ENCODE measurements around the gene PUSL1.

Gene PUSL1

DNA sequence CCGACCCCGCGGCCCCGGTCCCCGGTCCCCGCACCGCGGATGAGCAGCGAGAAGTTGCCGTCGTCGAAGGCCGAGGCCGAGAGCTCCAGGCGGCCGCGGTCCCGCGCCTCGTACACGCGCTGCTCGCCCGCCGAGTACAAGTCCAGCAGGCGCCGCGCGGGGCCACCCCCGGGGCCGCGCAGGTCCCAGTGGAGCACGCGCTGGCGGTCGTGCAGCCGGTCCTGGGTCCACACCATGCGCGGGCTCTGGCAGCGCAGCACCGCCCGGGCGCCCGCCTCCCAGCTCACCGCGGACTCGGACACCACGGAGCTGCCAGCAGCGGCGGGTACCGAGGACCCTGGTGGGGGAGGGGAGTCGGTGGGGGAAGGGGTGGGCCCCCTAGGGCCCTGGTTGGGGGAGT lies 47.0 kb downstream of the PUSL1 start:
- no peak for FAIRE-seq
- TF ChIP-seq TAF1 (IDR thresholded peaks at IDR 0.05; ENCODE audit: borderline replicate concordance, low read depth, low read length), result no peak
- TF ChIP-seq POLR2A (IDR thresholded peaks at IDR 0.05; ENCODE audit: low read depth, low read length), result no peak
- no peak for TF ChIP-seq POLR2AphosphoS5 (IDR thresholded peaks at IDR 0.05; ENCODE audit: low read depth, low read length)
- no peak for DNase-seq (ENCODE audit: insufficient read length)

GRCh38 chr1:1356166-1356795 lies 47.9 kb downstream of the PUSL1 start:
- FAIRE-seq, result no peak
- DNase-seq (ENCODE audit: insufficient read length), result no peak
- TF ChIP-seq POLR2AphosphoS5 (IDR thresholded peaks at IDR 0.05; ENCODE audit: low read depth, low read length) (no peak), POLR2A (IDR thresholded peaks at IDR 0.05; ENCODE audit: low read depth, low read length) (no peak), TAF1 (IDR thresholded peaks at IDR 0.05; ENCODE audit: borderline replicate concordance, low read depth, low read length) (no peak)

- FAIRE-seq (no peak), DNase-seq (ENCODE audit: insufficient read length) (no peak)
- TF ChIP-seq POLR2AphosphoS5 (IDR thresholded peaks at IDR 0.05; ENCODE audit: low read depth, low read length) (no peak), TAF1 (IDR thresholded peaks at IDR 0.05; ENCODE audit: borderline replicate concordance, low read depth, low read length) (no peak), POLR2A (IDR thresholded peaks at IDR 0.05; ENCODE audit: low read depth, low read length) (no peak)
Observed at GRCh38 chr1:1356796-1357401, 48.5 kb downstream of the PUSL1 start.

- FAIRE-seq (no peak), DNase-seq (ENCODE audit: insufficient read length) (no peak)
- no peak for TF ChIP-seq POLR2AphosphoS5 (IDR thresholded peaks at IDR 0.05; ENCODE audit: low read depth, low read length)
- TF ChIP-seq POLR2A (IDR thresholded peaks at IDR 0.05; ENCODE audit: low read depth, low read length), result no peak
- no peak for TF ChIP-seq TAF1 (IDR thresholded peaks at IDR 0.05; ENCODE audit: borderline replicate concordance, low read depth, low read length)
Observed at GRCh38 chr1:1357871-1358432, 49.6 kb downstream of the PUSL1 start.

DNA sequence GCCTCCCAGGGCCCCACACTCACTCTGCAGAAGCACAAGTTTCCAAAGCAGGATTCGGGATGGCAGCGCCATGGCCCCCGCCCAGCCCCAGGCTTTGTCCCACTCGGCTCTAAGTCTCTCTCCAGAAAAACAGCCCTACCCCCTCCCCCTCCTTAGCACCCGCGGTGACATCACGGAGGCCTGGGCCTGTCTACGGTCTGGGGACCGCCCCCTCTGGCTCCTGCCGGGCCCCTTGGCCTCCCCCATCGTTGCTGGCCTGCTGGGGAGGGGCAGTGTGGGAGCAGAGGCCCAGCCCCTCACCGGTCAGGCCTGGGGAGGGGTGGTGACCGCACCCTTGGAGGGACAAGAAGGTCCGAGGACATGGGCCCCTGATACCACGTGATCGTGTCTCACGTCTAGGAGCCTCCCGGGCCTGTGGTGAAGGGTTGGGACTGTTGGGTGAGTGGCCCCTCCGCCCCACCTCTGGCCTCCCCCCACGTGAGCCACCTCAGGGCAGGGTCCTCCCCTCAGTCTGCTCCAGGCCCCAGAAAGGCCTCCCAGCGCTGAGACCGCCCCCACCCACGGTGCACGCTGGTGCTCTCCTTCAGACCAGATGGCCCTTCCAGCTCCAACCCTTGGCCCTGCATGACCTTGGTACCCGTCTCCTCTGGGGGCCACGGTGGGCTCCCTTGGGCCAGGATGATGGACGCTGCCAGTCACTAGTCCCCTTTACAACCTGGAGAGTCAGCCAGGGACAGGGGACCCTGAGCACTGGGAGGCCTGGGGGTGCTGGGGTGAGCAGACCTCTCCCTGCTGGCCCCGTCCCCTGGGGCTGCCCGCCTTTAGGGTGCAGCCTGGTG lies 50.3 kb downstream of the PUSL1 start, which contains the start of gene MXRA8:
Gene MXRA8 (minus strand): TSS at position 123 of the 839 bp plus-strand sequence. CDS start 51 bp downstream, at position 72.
- TF ChIP-seq TAF1 (IDR thresholded peaks at IDR 0.05; ENCODE audit: borderline replicate concordance, low read depth, low read length) (no peak), POLR2AphosphoS5 (IDR thresholded peaks at IDR 0.05; ENCODE audit: low read depth, low read length) (no peak), POLR2A (IDR thresholded peaks at IDR 0.05; ENCODE audit: low read depth, low read length) (no peak)
- FAIRE-seq (no peak), DNase-seq (ENCODE audit: insufficient read length) (no peak)

DNA sequence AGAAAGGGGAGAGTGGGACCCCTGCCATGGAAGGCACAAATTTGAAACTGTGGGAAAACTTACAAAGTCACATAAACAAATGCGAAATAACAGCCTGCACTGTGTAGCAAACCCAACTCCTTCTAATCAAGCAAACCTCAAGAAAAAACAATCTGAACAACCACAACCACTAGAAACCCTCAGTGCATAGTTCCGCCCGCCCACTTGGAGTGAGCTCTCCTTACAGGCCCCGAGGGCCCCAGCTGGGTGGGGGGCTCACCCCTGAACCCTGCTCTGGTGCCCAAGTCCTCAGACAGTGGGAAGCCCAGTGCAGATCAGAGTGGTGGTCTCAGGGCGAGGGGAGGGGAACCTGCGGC lies 50.9 kb downstream of the PUSL1 start:
- FAIRE-seq, result no peak
- no peak for DNase-seq (ENCODE audit: insufficient read length)
- no peak for TF ChIP-seq POLR2A (IDR thresholded peaks at IDR 0.05; ENCODE audit: low read depth, low read length)
- TF ChIP-seq POLR2AphosphoS5 (IDR thresholded peaks at IDR 0.05; ENCODE audit: low read depth, low read length), result no peak
- TF ChIP-seq TAF1 (IDR thresholded peaks at IDR 0.05; ENCODE audit: borderline replicate concordance, low read depth, low read length), result no peak

- DNase-seq (ENCODE audit: insufficient read length), result no peak
- TF ChIP-seq POLR2AphosphoS5 (IDR thresholded peaks at IDR 0.05; ENCODE audit: low read depth, low read length), result no peak
- no peak for TF ChIP-seq POLR2A (IDR thresholded peaks at IDR 0.05; ENCODE audit: low read depth, low read length)
- TF ChIP-seq TAF1 (IDR thresholded peaks at IDR 0.05; ENCODE audit: borderline replicate concordance, low read depth, low read length), result no peak
- FAIRE-seq, result no peak
Observed at GRCh38 chr1:1359664-1360468, 51.5 kb downstream of the PUSL1 start.

- FAIRE-seq (no peak), DNase-seq (ENCODE audit: insufficient read length) (no peak)
- TF ChIP-seq TAF1 (IDR thresholded peaks at IDR 0.05; ENCODE audit: borderline replicate concordance, low read depth, low read length), result no peak
- no peak for TF ChIP-seq POLR2A (IDR thresholded peaks at IDR 0.05; ENCODE audit: low read depth, low read length)
- TF ChIP-seq POLR2AphosphoS5 (IDR thresholded peaks at IDR 0.05; ENCODE audit: low read depth, low read length), result no peak
Observed at GRCh38 chr1:1360506-1361169, 52.2 kb downstream of the PUSL1 start.
